K562 (cell line): ENCODE measurements around the gene IL6R. TPM values are rescaled to one million over a fixed set of nuclear protein-coding genes. Genes with fewer than 3 reads are reported as not detected.

Experiments
- BCOR ChIP-seq: fragments of 450-650 bp; IDR thresholded peaks from 2 replicates; pipeline ENCODE4 v1.6.1; 2016
- GABPB1 ChIP-seq: sonication (generic); formaldehyde crosslinking; IDR thresholded peaks from 2 replicates; pipeline ENCODE4 v1.8.0; 2022; ENCODE audit warnings: mild to moderate bottlenecking, missing genetic modification reagents
- MTA1 ChIP-seq: fragments of 450-650 bp; IDR thresholded peaks from 2 replicates; pipeline ENCODE4 v1.6.1; 2017; ENCODE audit warnings: borderline replicate concordance
- PHB ChIP-seq: fragments of 250-450 bp; sonication (Bioruptor Pico); IDR thresholded peaks from 2 replicates; pipeline ENCODE4 v1.5.0; 2021
- POLR2G ChIP-seq: fragments of 200-400 bp; formaldehyde crosslinking; IDR thresholded peaks from 2 replicates; pipeline ENCODE4 v1.6.1; 2017; ENCODE audit warnings: low read depth, mild to moderate bottlenecking, antibody characterized with exemption, low read length, moderate library complexity
- RB1 ChIP-seq: fragments of 450-650 bp; IDR thresholded peaks from 2 replicates; pipeline ENCODE4 v1.6.1; 2017; ENCODE audit warnings: low read depth, mild to moderate bottlenecking
- ZNF12 ChIP-seq: sonication (generic); formaldehyde crosslinking; IDR thresholded peaks from 2 replicates; pipeline ENCODE4 v1.4.0; 2020; ENCODE audit warnings: mild to moderate bottlenecking, missing genetic modification reagents
- ZNF695 ChIP-seq: fragments of 450-650 bp; formaldehyde crosslinking; IDR thresholded peaks from 2 replicates; pipeline ENCODE4 v1.4.0; 2020; ENCODE audit warnings: mild to moderate bottlenecking, moderate library complexity
- polyA plus RNA-seq, 8 experiments: library from polyadenylated mRNA; depleted of rRNA in 4 of 8; stranded (reverse) in 5 of 8; unstranded in 3 of 8; fragments of >200 nt; fragmentation: Nextera tagmentation in 2 of 8; fragmentation: Illumina TruSeq in 1 of 8; extraction: Ambion mirVana in 2 of 8; extraction: Trizol in 1 of 8; gene quantifications; 2 replicates each; pipeline versions ENCODE4 v1.2.1 to v1.2.3, GENCODE V29; 2011 to 2014; ENCODE audit warnings: inconsistent platforms in 1 of 8, missing spikeins in 1 of 8
- total RNA-seq, 7 experiments: library from RNA; depleted of rRNA in 6 of 7; stranded (reverse); fragments of >200 nt in 6 of 7; fragmentation: Illumina TruSeq in 2 of 7; extraction: Trizol in 2 of 7; gene quantifications; 2 replicates each; pipeline versions ENCODE4 v1.2.1 to v1.2.3, GENCODE V29; 2011 to 2021; ENCODE audit warnings: low replicate concordance in 1 of 7
- TF ChIP-seq, protein P1 (sequence below): fragments of 250-450 bp; sonication (Bioruptor Pico); IDR thresholded peaks from 2 replicates; pipeline ENCODE4 v1.5.0; 2021; ENCODE audit warnings: mild to moderate bottlenecking, moderate library complexity
- TF ChIP-seq, protein P2 (sequence below): sonication (generic); formaldehyde crosslinking; IDR thresholded peaks from 2 replicates; pipeline ENCODE4 v1.8.0; 2023; ENCODE audit warnings: missing genetic modification reagents, mild to moderate bottlenecking, borderline replicate concordance
- TF ChIP-seq, protein P3 (sequence below): fragments of 450-650 bp; IDR thresholded peaks from 2 replicates; pipeline ENCODE4 v1.6.1; 2017; ENCODE audit warnings: antibody characterized with exemption
- TF ChIP-seq, protein P4 (sequence below), 2 experiments: IDR thresholded peaks in 1 of 2; conservative IDR thresholded peaks in 1 of 2; 2 replicates each; pipeline ENCODE4 v1.6.1; 2016; ENCODE audit warnings: low read depth in 2 of 2, mild to moderate bottlenecking in 1 of 2, missing compliant biosample characterization in 1 of 2, missing genetic modification characterization in 1 of 2, moderate library complexity in 1 of 2
- TF ChIP-seq, protein P5 (sequence below): fragments of 250-450 bp; sonication (Bioruptor Pico); IDR thresholded peaks from 2 replicates; pipeline ENCODE4 v1.8.0; 2021; ENCODE audit warnings: moderate library complexity, mild to moderate bottlenecking, inconsistent platforms

Gene IL6R
- total and polyA plus RNA-seq, 9 of the 15 experiments (the other 6 are each of a cell fraction or from before 2014, with no cell fraction given): 0.05 to 1.1 (median 0.11) TPM; not detected in 2

DNA sequence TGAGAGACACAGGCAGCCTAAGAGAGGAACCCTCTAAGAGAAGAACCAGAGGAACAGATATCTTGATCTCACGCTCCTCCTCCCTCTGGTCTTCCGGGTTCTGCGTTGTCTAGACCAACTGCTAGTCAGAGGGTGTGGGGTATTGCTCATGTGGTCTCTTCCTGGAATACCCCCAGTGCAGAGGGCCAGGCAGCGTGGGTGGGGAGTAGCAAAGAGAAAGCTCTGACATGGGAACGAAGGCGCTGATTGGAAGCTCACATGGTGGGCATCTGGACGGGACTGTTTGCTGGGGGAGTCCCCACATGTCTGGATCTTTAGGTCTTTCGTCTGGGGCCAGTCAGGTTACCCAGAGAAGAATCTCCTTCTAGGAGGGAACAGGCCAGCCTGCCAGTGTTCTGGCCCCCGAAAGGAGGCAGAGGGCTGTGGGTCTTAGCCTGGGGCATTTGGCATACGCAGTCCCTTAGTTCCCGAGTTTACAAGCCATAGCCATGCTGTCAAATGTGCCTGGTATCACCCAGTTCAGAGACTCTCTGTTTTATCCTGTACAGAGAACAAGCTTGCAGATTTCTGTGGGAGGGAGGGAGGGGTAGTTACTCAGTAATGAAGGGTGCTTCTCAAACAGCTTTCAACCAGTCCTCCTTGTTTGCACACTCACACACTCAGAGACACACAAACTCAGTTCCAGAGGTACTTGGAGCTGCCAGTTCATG lies 18.3 kb upstream of the IL6R start (continued):
- TF ChIP-seq, protein P1, sequence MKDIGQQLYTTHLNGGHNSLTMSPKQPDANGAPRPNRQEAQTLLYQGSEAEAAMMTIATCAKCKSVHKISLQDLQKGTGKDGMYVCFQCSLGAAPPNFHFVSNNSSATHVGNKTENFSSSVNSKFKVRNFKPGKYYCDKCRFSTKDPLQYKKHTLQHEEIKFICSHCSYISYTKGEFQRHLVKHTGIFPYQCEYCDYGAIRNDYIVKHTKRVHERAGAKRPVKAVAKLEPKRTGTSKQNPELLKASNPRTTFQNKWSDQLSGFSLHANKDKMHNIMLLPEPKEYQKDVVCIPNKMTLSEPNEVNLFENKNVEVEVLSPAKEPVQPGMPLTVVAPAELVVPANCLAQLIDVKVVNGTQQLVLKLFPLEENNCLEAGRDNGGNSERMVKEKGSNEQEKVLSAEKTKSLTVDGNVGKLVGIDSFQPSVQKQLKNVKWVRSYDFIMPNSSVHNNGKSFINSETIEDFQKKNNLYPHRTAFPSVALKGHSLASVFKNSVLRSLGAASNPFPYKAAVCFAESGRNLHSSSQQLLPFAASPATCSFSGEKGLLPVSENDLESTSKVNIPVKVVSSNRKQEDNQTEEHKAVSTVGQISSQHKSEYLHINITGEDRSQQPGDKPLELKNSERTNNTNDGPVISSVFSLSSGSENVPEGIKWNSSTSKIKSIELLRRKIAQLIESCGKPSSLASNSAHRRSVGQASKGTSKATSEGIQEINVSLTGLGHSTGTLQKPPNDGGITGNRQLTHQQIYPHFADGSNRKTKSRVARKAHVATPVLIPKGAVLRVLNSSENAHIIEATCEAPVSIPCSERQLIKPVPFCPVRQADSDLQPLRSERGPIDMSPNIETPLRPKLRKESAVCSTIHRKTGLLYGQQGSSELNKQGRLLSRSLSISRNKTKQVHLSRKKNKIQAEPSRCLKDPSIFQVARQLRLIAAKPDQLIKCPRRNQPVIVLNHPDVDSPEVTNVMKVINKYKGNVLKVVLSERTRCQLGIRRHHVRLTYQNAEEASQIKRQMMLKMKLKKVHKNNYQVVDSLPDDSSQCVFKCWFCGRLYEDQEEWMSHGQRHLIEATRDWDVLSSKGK (CRISPR knock-in tag): no peak
- TF ChIP-seq BCOR: no peak
- TF ChIP-seq RB1: no peak
- TF ChIP-seq GABPB1: no peak
- TF ChIP-seq ZNF12: no peak
- no peak for TF ChIP-seq ZNF695 (CRISPR knock-in tag)
- TF ChIP-seq MTA1: no peak; the same call in 1 of the 2 replicates
- TF ChIP-seq, protein P2, sequence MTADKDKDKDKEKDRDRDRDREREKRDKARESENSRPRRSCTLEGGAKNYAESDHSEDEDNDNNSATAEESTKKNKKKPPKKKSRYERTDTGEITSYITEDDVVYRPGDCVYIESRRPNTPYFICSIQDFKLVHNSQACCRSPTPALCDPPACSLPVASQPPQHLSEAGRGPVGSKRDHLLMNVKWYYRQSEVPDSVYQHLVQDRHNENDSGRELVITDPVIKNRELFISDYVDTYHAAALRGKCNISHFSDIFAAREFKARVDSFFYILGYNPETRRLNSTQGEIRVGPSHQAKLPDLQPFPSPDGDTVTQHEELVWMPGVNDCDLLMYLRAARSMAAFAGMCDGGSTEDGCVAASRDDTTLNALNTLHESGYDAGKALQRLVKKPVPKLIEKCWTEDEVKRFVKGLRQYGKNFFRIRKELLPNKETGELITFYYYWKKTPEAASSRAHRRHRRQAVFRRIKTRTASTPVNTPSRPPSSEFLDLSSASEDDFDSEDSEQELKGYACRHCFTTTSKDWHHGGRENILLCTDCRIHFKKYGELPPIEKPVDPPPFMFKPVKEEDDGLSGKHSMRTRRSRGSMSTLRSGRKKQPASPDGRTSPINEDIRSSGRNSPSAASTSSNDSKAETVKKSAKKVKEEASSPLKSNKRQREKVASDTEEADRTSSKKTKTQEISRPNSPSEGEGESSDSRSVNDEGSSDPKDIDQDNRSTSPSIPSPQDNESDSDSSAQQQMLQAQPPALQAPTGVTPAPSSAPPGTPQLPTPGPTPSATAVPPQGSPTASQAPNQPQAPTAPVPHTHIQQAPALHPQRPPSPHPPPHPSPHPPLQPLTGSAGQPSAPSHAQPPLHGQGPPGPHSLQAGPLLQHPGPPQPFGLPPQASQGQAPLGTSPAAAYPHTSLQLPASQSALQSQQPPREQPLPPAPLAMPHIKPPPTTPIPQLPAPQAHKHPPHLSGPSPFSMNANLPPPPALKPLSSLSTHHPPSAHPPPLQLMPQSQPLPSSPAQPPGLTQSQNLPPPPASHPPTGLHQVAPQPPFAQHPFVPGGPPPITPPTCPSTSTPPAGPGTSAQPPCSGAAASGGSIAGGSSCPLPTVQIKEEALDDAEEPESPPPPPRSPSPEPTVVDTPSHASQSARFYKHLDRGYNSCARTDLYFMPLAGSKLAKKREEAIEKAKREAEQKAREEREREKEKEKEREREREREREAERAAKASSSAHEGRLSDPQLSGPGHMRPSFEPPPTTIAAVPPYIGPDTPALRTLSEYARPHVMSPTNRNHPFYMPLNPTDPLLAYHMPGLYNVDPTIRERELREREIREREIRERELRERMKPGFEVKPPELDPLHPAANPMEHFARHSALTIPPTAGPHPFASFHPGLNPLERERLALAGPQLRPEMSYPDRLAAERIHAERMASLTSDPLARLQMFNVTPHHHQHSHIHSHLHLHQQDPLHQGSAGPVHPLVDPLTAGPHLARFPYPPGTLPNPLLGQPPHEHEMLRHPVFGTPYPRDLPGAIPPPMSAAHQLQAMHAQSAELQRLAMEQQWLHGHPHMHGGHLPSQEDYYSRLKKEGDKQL (CRISPR knock-in tag): no peak
- TF ChIP-seq, protein P3, sequence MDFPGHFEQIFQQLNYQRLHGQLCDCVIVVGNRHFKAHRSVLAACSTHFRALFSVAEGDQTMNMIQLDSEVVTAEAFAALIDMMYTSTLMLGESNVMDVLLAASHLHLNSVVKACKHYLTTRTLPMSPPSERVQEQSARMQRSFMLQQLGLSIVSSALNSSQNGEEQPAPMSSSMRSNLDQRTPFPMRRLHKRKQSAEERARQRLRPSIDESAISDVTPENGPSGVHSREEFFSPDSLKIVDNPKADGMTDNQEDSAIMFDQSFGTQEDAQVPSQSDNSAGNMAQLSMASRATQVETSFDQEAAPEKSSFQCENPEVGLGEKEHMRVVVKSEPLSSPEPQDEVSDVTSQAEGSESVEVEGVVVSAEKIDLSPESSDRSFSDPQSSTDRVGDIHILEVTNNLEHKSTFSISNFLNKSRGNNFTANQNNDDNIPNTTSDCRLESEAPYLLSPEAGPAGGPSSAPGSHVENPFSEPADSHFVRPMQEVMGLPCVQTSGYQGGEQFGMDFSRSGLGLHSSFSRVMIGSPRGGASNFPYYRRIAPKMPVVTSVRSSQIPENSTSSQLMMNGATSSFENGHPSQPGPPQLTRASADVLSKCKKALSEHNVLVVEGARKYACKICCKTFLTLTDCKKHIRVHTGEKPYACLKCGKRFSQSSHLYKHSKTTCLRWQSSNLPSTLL: no peak
- no peak for TF ChIP-seq PHB (CRISPR knock-in tag)
- TF ChIP-seq, protein P4, sequence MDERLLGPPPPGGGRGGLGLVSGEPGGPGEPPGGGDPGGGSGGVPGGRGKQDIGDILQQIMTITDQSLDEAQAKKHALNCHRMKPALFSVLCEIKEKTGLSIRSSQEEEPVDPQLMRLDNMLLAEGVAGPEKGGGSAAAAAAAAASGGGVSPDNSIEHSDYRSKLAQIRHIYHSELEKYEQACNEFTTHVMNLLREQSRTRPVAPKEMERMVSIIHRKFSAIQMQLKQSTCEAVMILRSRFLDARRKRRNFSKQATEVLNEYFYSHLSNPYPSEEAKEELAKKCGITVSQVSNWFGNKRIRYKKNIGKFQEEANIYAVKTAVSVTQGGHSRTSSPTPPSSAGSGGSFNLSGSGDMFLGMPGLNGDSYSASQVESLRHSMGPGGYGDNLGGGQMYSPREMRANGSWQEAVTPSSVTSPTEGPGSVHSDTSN (CRISPR knock-in tag; IDR thresholded peaks at IDR 0.05; ENCODE audit: low read depth): no peak
- TF ChIP-seq, protein P4 (tag; conservative IDR thresholded peaks at IDR 0.05; ENCODE audit: low read depth): no peak
- TF ChIP-seq POLR2G: peak; percentile 36; the same call in 1 of the 2 replicates
- TF ChIP-seq, protein P5, sequence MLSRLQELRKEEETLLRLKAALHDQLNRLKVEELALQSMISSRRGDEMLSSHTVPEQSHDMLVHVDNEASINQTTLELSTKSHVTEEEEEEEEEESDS (CRISPR knock-in tag): no peak
